SJCRH30 (cell line): ENCODE measurements around the gene CSMD2. TPM values are rescaled to one million over a fixed set of nuclear protein-coding genes. Genes with fewer than 3 reads are reported as not detected.

Source experiments
- DNase-seq, 2 experiments: peaks; one replicate each; pipeline ENCODE4 v3.0.0-alpha.2; 2015 to 2020
- H3K27ac ChIP-seq: fragments of 250-450 bp; sonication (Bioruptor Pico); 2 replicates; pipeline ENCODE4 v1.5.1; 2020; ENCODE audit warnings: mild to moderate bottlenecking, moderate library complexity
- H3K27me3 ChIP-seq: fragments of 250-450 bp; sonication (Bioruptor Pico); 2 replicates; pipeline ENCODE4 v1.5.1; 2020; ENCODE audit warnings: mild to moderate bottlenecking, moderate library complexity
- H3K36me3 ChIP-seq: fragments of 250-450 bp; sonication (Bioruptor Pico); 2 replicates; pipeline ENCODE4 v1.5.1; 2020; ENCODE audit warnings: mild to moderate bottlenecking, moderate library complexity
- H3K4me1 ChIP-seq: fragments of 250-450 bp; sonication (Bioruptor Pico); 2 replicates; pipeline ENCODE4 v1.5.1; 2020; ENCODE audit warnings: mild to moderate bottlenecking, moderate library complexity
- H3K4me3 ChIP-seq: fragments of 250-450 bp; sonication (Bioruptor Pico); 2 replicates; pipeline ENCODE4 v1.5.1; 2020; ENCODE audit warnings: mild to moderate bottlenecking, moderate library complexity
- H3K9me3 ChIP-seq: fragments of 250-450 bp; sonication (Bioruptor Pico); replicated peaks from 2 replicates; pipeline ENCODE4 v1.5.1; 2020; ENCODE audit warnings: mild to moderate bottlenecking, moderate library complexity
- total RNA-seq: library from RNA; depleted of rRNA; stranded (reverse); fragments of >200 nt; shearing (Covaris generic); gene quantifications from 2 replicates; pipeline ENCODE4 v1.2.3, GENCODE V29; 2014

The CSMD2 gene
- total RNA-seq, 1 experiment from 2014 or later: 0.14 TPM

- H3K9me3 ChIP-seq: no peaks in the 10 kb centered on the region
- no peaks in the 10 kb centered on the region for H3K36me3 ChIP-seq
- H3K27ac ChIP-seq: no peak overlapping the region
- H3K4me3 ChIP-seq: no peak overlapping the region
- peaks cover 13% of the 10 kb centered on the region; the same call in 1 of the 2 replicates for H3K27me3 ChIP-seq
- no peaks in the 10 kb centered on the region for H3K4me1 ChIP-seq
- DNase-seq: no peak
Observed at GRCh38 chr1:33735624-33736023, 429.4 kb downstream of the CSMD2 start.

GRCh38 chr1:33727310-33727709 lies 437.7 kb downstream of the CSMD2 start:
- Histone ChIP-seq H3K36me3 (no peaks in the 10 kb centered on the region), H3K9me3 (no peaks in the 10 kb centered on the region), H3K27ac (no peak overlapping the region), H3K4me1 (no peaks in the 10 kb centered on the region), H3K27me3 (peaks cover 4% of the 10 kb centered on the region; the same call in 1 of the 2 replicates), H3K4me3 (no peak overlapping the region)
- peak in 1 of 2 experiments; percentile 9 for DNase-seq

- Histone ChIP-seq H3K4me3 (no peak overlapping the region), H3K27me3 (peaks cover 4% of the 10 kb centered on the region; the same call in 1 of the 2 replicates), H3K36me3 (no peaks in the 10 kb centered on the region), H3K9me3 (no peaks in the 10 kb centered on the region), H3K27ac (no peak overlapping the region), H3K4me1 (no peaks in the 10 kb centered on the region)
- DNase-seq: no peak
Observed at GRCh38 chr1:33726274-33726804, 438.7 kb downstream of the CSMD2 start.

- Histone ChIP-seq H3K27me3 (peaks cover 4% of the 10 kb centered on the region; the same call in 1 of the 2 replicates), H3K9me3 (no peaks in the 10 kb centered on the region), H3K4me3 (no peak overlapping the region), H3K27ac (no peak overlapping the region), H3K4me1 (no peaks in the 10 kb centered on the region), H3K36me3 (no peaks in the 10 kb centered on the region)
- no peak for DNase-seq
Observed at GRCh38 chr1:33725556-33726160, 439.4 kb downstream of the CSMD2 start.

- no peak overlapping the region for H3K4me3 ChIP-seq
- H3K9me3 ChIP-seq: no peaks in the 10 kb centered on the region
- no peak for DNase-seq
- no peaks in the 10 kb centered on the region for H3K36me3 ChIP-seq
- peaks cover 5% of the 10 kb centered on the region; the same call in 1 of the 2 replicates for H3K27me3 ChIP-seq
- H3K27ac ChIP-seq: no peak overlapping the region
- H3K4me1 ChIP-seq: no peaks in the 10 kb centered on the region
Observed at GRCh38 chr1:33725037-33725436, 440.0 kb downstream of the CSMD2 start.

- H3K27ac ChIP-seq: no peak overlapping the region
- no peak overlapping the region for H3K4me3 ChIP-seq
- no peaks in the 10 kb centered on the region for H3K36me3 ChIP-seq
- no peak for DNase-seq
- no peaks in the 10 kb centered on the region for H3K4me1 ChIP-seq
- no peaks in the 10 kb centered on the region for H3K9me3 ChIP-seq
- H3K27me3 ChIP-seq: 0 out of 2 replicates have a peak, but pooled peaks cover 4% of the 10 kb centered on the region
Observed at GRCh38 chr1:33724348-33724747, 440.7 kb downstream of the CSMD2 start.

- H3K36me3 ChIP-seq: no peaks in the 10 kb centered on the region
- H3K4me3 ChIP-seq: no peak overlapping the region
- H3K4me1 ChIP-seq: no peaks in the 10 kb centered on the region
- no peaks in the 10 kb centered on the region for H3K9me3 ChIP-seq
- H3K27me3 ChIP-seq: 0 out of 2 replicates have a peak, but pooled peaks cover 4% of the 10 kb centered on the region
- no peak for DNase-seq
- no peak overlapping the region for H3K27ac ChIP-seq
Observed at GRCh38 chr1:33723251-33723650, 441.8 kb downstream of the CSMD2 start.

- Histone ChIP-seq H3K4me3 (no peak overlapping the region), H3K36me3 (no peaks in the 10 kb centered on the region), H3K27ac (no peak overlapping the region), H3K9me3 (no peaks in the 10 kb centered on the region), H3K27me3 (0 out of 2 replicates have a peak, but pooled peaks cover 4% of the 10 kb centered on the region), H3K4me1 (no peaks in the 10 kb centered on the region)
- DNase-seq: no peak
Observed at GRCh38 chr1:33721301-33721815, 443.7 kb downstream of the CSMD2 start.

GRCh38 chr1:33719771-33720670 lies 445.0 kb downstream of the CSMD2 start:
- DNase-seq: no peak
- 0 out of 2 replicates have a peak, but pooled peaks cover 4% of the 10 kb centered on the region for H3K27me3 ChIP-seq
- no peaks in the 10 kb centered on the region for H3K36me3 ChIP-seq
- no peaks in the 10 kb centered on the region for H3K9me3 ChIP-seq
- no peak overlapping the region for H3K27ac ChIP-seq
- no peak overlapping the region for H3K4me3 ChIP-seq
- no peaks in the 10 kb centered on the region for H3K4me1 ChIP-seq

- Histone ChIP-seq H3K36me3 (no peaks in the 10 kb centered on the region), H3K27ac (no peak overlapping the region), H3K4me3 (no peak overlapping the region), H3K4me1 (no peaks in the 10 kb centered on the region), H3K27me3 (peaks cover 4% of the 10 kb centered on the region; the same call in 1 of the 2 replicates), H3K9me3 (no peaks in the 10 kb centered on the region)
- no peak for DNase-seq
Observed at GRCh38 chr1:33719326-33719725, 445.7 kb downstream of the CSMD2 start.

GRCh38 chr1:33718186-33718585 lies 446.8 kb downstream of the CSMD2 start:
- H3K9me3 ChIP-seq: no peaks in the 10 kb centered on the region

GRCh38 chr1:33716976-33717688 lies 447.9 kb downstream of the CSMD2 start:
- Histone ChIP-seq H3K27ac (no peak overlapping the region), H3K4me3 (no peak overlapping the region), H3K9me3 (no peaks in the 10 kb centered on the region), H3K4me1 (no peaks in the 10 kb centered on the region), H3K36me3 (no peaks in the 10 kb centered on the region), H3K27me3 (peaks cover 11% of the 10 kb centered on the region; the same call in 1 of the 2 replicates)
- DNase-seq: no peak

More at GRCh38 chr1:33718186-33718585, 446.8 kb downstream of the CSMD2 start:
- H3K4me1 ChIP-seq: no peaks in the 10 kb centered on the region
- H3K27ac ChIP-seq: no peak overlapping the region
- no peak for DNase-seq
- no peaks in the 10 kb centered on the region for H3K36me3 ChIP-seq
- H3K27me3 ChIP-seq: peaks cover 7% of the 10 kb centered on the region; the same call in 1 of the 2 replicates
- no peak overlapping the region for H3K4me3 ChIP-seq

- Histone ChIP-seq H3K4me1 (no peaks in the 10 kb centered on the region), H3K27ac (no peak overlapping the region), H3K36me3 (no peaks in the 10 kb centered on the region), H3K4me3 (no peak overlapping the region), H3K9me3 (no peaks in the 10 kb centered on the region), H3K27me3 (peaks cover 11% of the 10 kb centered on the region; the same call in 1 of the 2 replicates)
- DNase-seq: no peak
Observed at GRCh38 chr1:33715195-33715811, 449.7 kb downstream of the CSMD2 start.

- Histone ChIP-seq H3K27me3 (peaks cover 14% of the 10 kb centered on the region; the same call in 1 of the 2 replicates), H3K4me3 (no peak overlapping the region), H3K36me3 (no peaks in the 10 kb centered on the region), H3K4me1 (no peaks in the 10 kb centered on the region), H3K27ac (no peak overlapping the region), H3K9me3 (no peaks in the 10 kb centered on the region)
- no peak for DNase-seq
Observed at GRCh38 chr1:33714421-33714820, 450.6 kb downstream of the CSMD2 start.
